Testis (tissue), 3 donors: ENCODE results near the gene CACNA2D3. TPM values are rescaled to one million over a fixed set of nuclear protein-coding genes. Genes with fewer than 3 reads are reported as not detected.

Source experiments
- DNase-seq: peaks from one replicate; pipeline ENCODE4 v3.0.0-alpha.2; 2019
- H3K27ac ChIP-seq, 2 donors: fragments of 200-600 bp; sonication (generic); one replicate each; pipeline ENCODE4 v1.5.1; 2019
- H3K27me3 ChIP-seq: fragments of 200-600 bp; sonication (generic); one replicate; pipeline ENCODE4 v1.5.1; 2019
- H3K36me3 ChIP-seq: fragments of 200-600 bp; sonication (generic); one replicate; pipeline ENCODE4 v1.5.1; 2017; ENCODE audit warnings: low read depth; ENCODE audit errors: missing control alignments
- H3K4me1 ChIP-seq: fragments of 200-600 bp; sonication (generic); one replicate; pipeline ENCODE4 v1.5.1; 2019
- H3K4me3 ChIP-seq, 2 donors: fragments of 200-600 bp; sonication (generic); one replicate each; pipeline ENCODE4 v1.5.1; 2017 to 2019
- H3K9me3 ChIP-seq: fragments of 200-600 bp; sonication (generic); one replicate; pipeline ENCODE4 v1.5.1; 2017
- CTCF ChIP-seq, 3 experiments: fragments of 450-650 bp in 2 of 3; fragments of 200-600 bp in 1 of 3; sonication (generic) in 1 of 3; IDR thresholded peaks; one replicate each; pipeline ENCODE4 v1.5.1; 2016 to 2019; ENCODE audit warnings: antibody characterized with exemption in 3 of 3, mild to moderate bottlenecking in 2 of 3, moderate library complexity in 1 of 3
- POLR2A ChIP-seq: fragments of 450-650 bp; IDR thresholded peaks from one replicate; pipeline ENCODE4 v1.6.1; 2017; ENCODE audit warnings: antibody characterized with exemption, mild to moderate bottlenecking, moderate library complexity
- WGBS, 2 donors: methylation state at CpG; one replicate each; pipeline ENCODE4 v1.1.5; 2018; 5-methylcytosine and 5-hydroxymethylcytosine counted together
- intact Hi-C: fragments of 100-400 bp; cut with DNase I; formaldehyde crosslinking; loops from one replicate; pipeline ENCODE4 v1.15.1; 2023; ENCODE audit warnings: low total_unique reads
- polyA plus RNA-seq: library from polyadenylated mRNA; stranded (reverse); fragments of 350-450 nt; fragmentation: Illumina TruSeq; extraction: RNeasy Lipid Tissue Mini Kit (QIAGEN cat#74804); gene quantifications from one replicate; pipeline ENCODE4 v1.2.3, GENCODE V29; 2014; ENCODE audit warnings: low read depth, low replicate concordance; ENCODE audit not compliant: insufficient read depth
- total RNA-seq, 2 donors: library from RNA; depleted of rRNA; stranded (reverse); fragments of >200 nt; gene quantifications; one replicate each; pipeline ENCODE4 v1.2.3, GENCODE V29; 2016

Gene CACNA2D3
- total and polyA plus RNA-seq, 3 donors from 2014 or later: 10.1 to 16.5 (median 11.2) TPM

GRCh38 chr3:54121414-54122323, 683 bp upstream of the CACNA2D3 start:
- H3K27ac ChIP-seq: peak overlapping the region in 1 of 2 donors; percentile 56
- WGBS, 2 donors: 0% methylated on average over 3 to 77 of the region's 107 CpGs

GRCh38 chr3:54123003-54123775, 837 bp downstream of the CACNA2D3 start:
- TF ChIP-seq CTCF (IDR thresholded peaks at IDR 0.05) (no peak), POLR2A (no peak)
- peak overlapping the region; percentile 34 to 56 for H3K27ac ChIP-seq
- intact Hi-C loops: no loop called here
- DNase-seq: peak; percentile 23
- H3K27me3 ChIP-seq: no peaks in the 10 kb centered on the region
- no peaks in the 10 kb centered on the region for H3K36me3 ChIP-seq
- H3K9me3 ChIP-seq: no peaks in the 10 kb centered on the region
- WGBS, 2 donors: 0% methylated on average over 30 to 32 of the region's 32 CpGs
- H3K4me1 ChIP-seq: peaks cover 9% of the 10 kb centered on the region
- peak overlapping the region; percentile 59 to 68 for H3K4me3 ChIP-seq

More at GRCh38 chr3:54121414-54122323, 683 bp upstream of the CACNA2D3 start:
- H3K27me3 ChIP-seq: no peaks in the 10 kb centered on the region
- intact Hi-C loops: no loop called here
- peak in 1 of 3 experiments; percentile 7 for TF ChIP-seq CTCF (IDR thresholded peaks at IDR 0.05)
- TF ChIP-seq POLR2A: no peak
- H3K4me3 ChIP-seq: peak overlapping the region; percentile 59 to 71
- peak; percentile 25 for DNase-seq
- no peaks in the 10 kb centered on the region for H3K9me3 ChIP-seq
- H3K4me1 ChIP-seq: peaks cover 9% of the 10 kb centered on the region
- no peaks in the 10 kb centered on the region for H3K36me3 ChIP-seq

- Histone ChIP-seq H3K27ac (peak overlapping the region; percentile 34 to 56), H3K27me3 (no peaks in the 10 kb centered on the region)
Measured at GRCh38 chr3:54123776-54124196, 1.4 kb downstream of the CACNA2D3 start.

GRCh38 chr3:54125300-54125699, 2.9 kb downstream of the CACNA2D3 start:
- DNase-seq: no peak
- TF ChIP-seq POLR2A: no peak
- no peak for TF ChIP-seq CTCF (IDR thresholded peaks at IDR 0.05)

More at GRCh38 chr3:54123776-54124196, 1.4 kb downstream of the CACNA2D3 start:
- Histone ChIP-seq H3K4me1 (peaks cover 9% of the 10 kb centered on the region), H3K36me3 (no peaks in the 10 kb centered on the region), H3K4me3 (peak overlapping the region; percentile 59 to 68), H3K9me3 (no peaks in the 10 kb centered on the region)
- 3 to 4% methylated on average over 10 of the region's 10 CpGs for WGBS, 2 donors
- intact Hi-C loops: no loop called here
- DNase-seq: peak; percentile 30
- TF ChIP-seq CTCF (IDR thresholded peaks at IDR 0.05): no peak
- TF ChIP-seq POLR2A: no peak

More at GRCh38 chr3:54125300-54125699, 2.9 kb downstream of the CACNA2D3 start:
- intact Hi-C loops: no loop called here
- Histone ChIP-seq H3K27ac (no peak overlapping the region), H3K4me3 (no peak overlapping the region), H3K9me3 (no peaks in the 10 kb centered on the region), H3K27me3 (no peaks in the 10 kb centered on the region), H3K36me3 (no peaks in the 10 kb centered on the region), H3K4me1 (peaks cover 9% of the 10 kb centered on the region)
- 58 to 69% methylated on average over 4 of the region's 4 CpGs for WGBS, 2 donors
